Measurements from ENCODE around the gene JAKMIP2. TPM values are rescaled to one million over a fixed set of nuclear protein-coding genes. Genes with fewer than 3 reads are reported as not detected.

JAKMIP2 gene
- total RNA-seq, 4 donors from 2014 or later, result 0.09 to 2.9 (median 0.18) TPM; not detected in 1

DNA sequence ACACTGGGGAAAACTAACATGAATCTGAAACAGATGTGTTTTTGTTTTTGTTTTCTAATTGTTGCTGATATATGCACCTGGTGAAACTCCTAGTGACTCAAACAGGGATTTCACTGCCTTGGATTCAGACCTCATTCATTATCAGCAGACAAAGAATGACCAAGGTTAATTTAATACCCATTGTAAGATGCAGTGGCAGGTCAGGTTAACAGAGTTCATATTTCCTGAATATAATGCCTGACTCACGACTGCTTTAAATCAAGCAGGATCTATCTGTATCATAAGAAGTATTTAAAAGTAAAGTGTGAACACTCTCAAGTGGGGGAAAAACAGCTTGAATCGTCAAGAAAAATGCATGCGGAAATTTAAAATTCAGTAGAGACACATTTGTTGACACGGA lies 5.5 kb downstream of the JAKMIP2 start:
- Histone ChIP-seq H3K27me3 (peaks cover 0 to 4% (median 0%) of the 10 kb centered on the region in 4 donors), H3K4me3 (no peak overlapping the region), H3K36me3 (no peaks in the 10 kb centered on the region), H3K27ac (no peak overlapping the region), H3K9me3 (no peaks in the 10 kb centered on the region), H3K4me1 (peaks cover 0 to under 1% (median 0%) of the 10 kb centered on the region in 3 donors)
- 83 to 85% methylated on average over 4 of the region's 4 CpGs for WGBS, 2 donors
- no peak for DNase-seq
- no peak for TF ChIP-seq CTCF (IDR thresholded peaks at IDR 0.05)
- intact Hi-C loops (cut with DNase I), result no loop called here

DNA sequence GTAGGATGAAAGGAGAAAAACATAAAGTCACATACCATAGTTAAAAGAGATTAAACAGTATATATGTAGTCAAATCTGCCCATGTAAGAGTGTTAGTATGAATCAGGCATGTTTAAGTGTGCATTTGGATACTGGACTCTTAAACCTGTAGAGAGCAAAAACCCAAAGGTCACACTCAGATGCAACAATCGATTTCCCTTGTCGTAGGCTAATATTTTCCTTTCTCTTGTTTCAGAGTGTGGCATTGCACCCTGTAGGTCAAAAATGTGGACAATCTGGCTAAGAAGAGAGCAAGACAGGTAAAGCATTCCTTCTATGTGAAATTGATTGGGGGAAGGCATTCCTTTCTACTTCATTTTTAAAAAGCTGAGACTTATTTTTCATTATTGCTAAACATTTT lies 8.9 kb downstream of the JAKMIP2 start:
- Histone ChIP-seq H3K9me3 (no peaks in the 10 kb centered on the region), H3K4me3 (no peak overlapping the region), H3K36me3 (no peaks in the 10 kb centered on the region), H3K4me1 (no peaks in the 10 kb centered on the region), H3K27ac (no peak overlapping the region), H3K27me3 (no peaks in the 10 kb centered on the region)
- intact Hi-C loops (cut with DNase I), result no loop called here
- WGBS, 2 donors, result 83% methylated on average over 2 of the region's 2 CpGs
- DNase-seq, result no peak
- TF ChIP-seq POLR2A (IDR thresholded peaks at IDR 0.05), result no peak
- no peak for TF ChIP-seq CTCF (IDR thresholded peaks at IDR 0.05)

GRCh38 chr5:147773139-147773538 lies 9.4 kb downstream of the JAKMIP2 start:
- Histone ChIP-seq H3K36me3 (no peaks in the 10 kb centered on the region), H3K9me3 (no peaks in the 10 kb centered on the region), H3K4me1 (no peaks in the 10 kb centered on the region), H3K27me3 (no peaks in the 10 kb centered on the region), H3K27ac (no peak overlapping the region), H3K4me3 (no peak overlapping the region)
- TF ChIP-seq CTCF (IDR thresholded peaks at IDR 0.05) (no peak), POLR2A (IDR thresholded peaks at IDR 0.05) (no peak)
- no peak for DNase-seq
- 77 to 85% methylated on average over 6 of the region's 6 CpGs for WGBS, 2 donors
- intact Hi-C loops (cut with DNase I), result no loop called here

- Histone ChIP-seq H3K4me3 (no peak overlapping the region), H3K27me3 (no peaks in the 10 kb centered on the region), H3K27ac (no peak overlapping the region), H3K9me3 (no peaks in the 10 kb centered on the region), H3K36me3 (no peaks in the 10 kb centered on the region), H3K4me1 (no peaks in the 10 kb centered on the region)
- TF ChIP-seq CTCF (IDR thresholded peaks at IDR 0.05), result no peak
- TF ChIP-seq POLR2A (IDR thresholded peaks at IDR 0.05), result no peak
- WGBS, 2 donors, result 96 to 97% methylated on average over 4 of the region's 4 CpGs
- intact Hi-C loops (cut with DNase I), result no loop called here
- no peak for DNase-seq
These were observed 15.5 kb downstream of the JAKMIP2 start for GRCh38 chr5:147767048-147767447.

DNA sequence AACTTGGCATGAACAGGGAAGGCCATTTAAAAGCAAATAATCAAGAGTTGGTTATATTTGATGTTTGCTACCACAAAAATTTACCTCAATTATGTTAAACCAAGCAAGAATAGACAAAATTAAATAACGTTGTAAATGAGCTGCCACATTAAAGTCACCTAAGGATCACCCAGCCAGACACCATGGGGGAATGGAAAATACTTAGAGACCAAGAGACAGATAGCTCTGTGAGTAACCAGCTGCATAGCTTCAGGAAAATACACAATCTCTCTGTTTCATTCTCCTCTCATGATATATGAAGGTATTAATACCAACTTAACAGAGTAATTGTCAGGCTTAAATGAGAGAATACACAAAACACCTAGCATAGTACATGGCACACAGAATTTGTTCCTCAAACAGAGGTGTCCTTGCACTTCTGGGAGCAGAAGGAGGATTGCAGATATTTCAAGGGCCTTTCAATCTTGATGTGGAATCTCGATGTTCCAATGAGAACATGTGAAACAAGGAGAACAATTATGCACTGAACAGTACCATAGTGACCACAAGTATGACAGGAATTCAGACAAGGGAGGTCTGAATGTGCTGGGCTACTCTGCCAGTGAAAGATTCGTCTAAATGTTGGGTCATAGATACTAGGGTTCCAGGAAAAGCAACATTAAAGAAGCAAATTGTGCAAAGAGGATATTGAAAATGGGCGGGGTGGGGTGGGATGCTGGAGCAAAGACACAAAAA lies 18.6 kb downstream of the JAKMIP2 start:
- no peak for DNase-seq
- Histone ChIP-seq H3K36me3 (no peaks in the 10 kb centered on the region), H3K27me3 (no peaks in the 10 kb centered on the region), H3K9me3 (no peaks in the 10 kb centered on the region), H3K4me3 (no peak overlapping the region), H3K4me1 (no peaks in the 10 kb centered on the region), H3K27ac (no peak overlapping the region)
- TF ChIP-seq CTCF (IDR thresholded peaks at IDR 0.05) (no peak), POLR2A (IDR thresholded peaks at IDR 0.05) (no peak)
- WGBS, 2 donors, result 48 to 59% methylated on average over 4 of the region's 4 CpGs
- intact Hi-C loops (cut with DNase I), result no loop called here
